ENCODE results near the gene KCNA4.
"Not testable (repeated sequence)": the region's sequence is repeated elsewhere in the genome, so short reads cannot be mapped to it uniquely, and the experiment has no call there.

Gene KCNA4

DNA sequence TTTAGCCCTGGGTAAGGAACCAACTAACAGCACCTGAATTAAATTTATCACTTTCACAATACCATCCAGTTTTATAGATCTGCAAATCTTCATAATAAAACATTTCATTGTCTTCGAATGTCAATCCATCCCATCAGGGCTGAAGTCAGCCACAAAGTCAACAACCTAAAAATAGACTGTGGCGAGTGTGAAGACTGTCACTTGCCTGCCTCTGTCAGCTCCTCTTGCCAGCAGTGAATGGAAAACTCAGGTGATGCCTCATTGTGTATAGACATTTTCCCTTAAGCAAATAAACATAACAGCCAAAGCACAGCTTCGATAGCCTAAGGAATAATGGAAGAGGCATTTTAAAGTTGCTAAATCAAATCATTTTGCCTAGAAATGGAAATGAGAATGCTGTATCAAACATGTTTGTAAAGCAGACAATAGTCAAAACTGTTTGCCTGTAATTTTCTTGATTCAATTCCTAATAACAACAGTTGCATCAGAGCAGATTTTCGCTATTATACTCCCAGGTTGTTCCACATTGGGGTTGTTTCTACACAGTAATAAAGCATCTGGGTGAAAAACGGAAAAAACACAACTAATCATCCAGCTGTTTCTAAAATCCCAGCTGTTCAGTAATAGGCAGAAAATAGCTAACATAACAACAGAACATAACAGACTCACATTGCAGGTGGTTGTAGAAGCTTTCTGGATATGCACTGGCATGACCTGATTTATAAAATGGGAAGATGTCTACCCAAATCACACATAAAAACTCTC, 15.7 kb downstream of the KCNA4 start:
- no peak for DNase-seq (ENCODE audit: low read depth)

DNA sequence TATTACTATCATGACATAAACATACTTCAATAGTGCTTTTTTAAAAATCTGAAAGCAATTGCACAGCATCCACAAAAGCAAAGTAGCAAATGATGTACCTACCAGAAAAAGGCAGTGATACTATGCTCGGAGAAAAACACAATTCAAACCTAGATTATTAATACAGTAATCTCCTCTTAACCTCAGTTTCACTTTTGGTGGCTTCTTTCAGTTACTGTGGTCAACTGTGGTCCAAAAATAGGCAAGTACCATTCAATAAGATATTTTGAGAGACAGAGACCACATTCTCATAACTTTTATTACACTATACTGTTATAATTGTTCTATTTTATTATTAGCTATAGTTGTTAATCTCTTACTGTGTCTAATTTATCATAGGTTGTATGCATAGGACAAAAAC, 20.8 kb downstream of the KCNA4 start:
- DNase-seq (ENCODE audit: low read depth), result no peak

DNA sequence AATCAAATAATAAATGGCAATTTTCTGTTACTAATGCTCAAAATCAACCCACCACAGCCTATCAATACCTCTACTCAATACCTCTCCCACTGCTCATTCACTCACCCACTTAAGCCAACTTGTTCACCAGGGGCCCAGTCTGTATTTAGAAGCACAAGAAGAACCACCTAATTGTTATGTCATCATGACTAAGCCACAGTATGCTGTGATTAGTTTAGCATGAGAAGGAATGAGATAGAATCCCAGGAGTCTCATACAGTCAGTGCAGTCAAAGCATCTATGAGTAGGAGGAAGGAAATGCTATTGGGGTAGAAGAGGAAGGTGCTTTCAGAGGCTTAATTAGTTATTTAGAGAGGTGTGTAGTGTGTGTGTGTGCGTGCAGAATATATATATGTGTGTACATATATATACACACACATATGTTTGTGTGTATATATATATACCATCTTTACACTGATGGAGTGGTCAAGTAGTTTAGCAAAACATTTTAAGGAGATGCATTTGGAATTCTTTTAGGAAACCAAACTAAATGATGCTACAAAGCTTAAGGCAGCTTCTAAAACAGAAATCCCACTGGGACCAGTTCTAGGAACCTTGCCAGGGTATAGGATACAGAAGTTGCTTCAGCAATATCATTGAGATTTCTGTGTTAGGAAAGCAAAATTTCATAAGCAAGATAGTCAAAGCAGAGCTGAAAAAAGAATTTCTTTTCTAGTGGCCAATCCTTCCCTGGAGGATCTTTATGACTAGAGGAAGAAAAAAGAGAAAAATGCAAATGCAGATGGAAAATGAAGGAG, 27.5 kb downstream of the KCNA4 start:
- DNase-seq (ENCODE audit: low read depth), result no peak

- DNase-seq (ENCODE audit: low read depth), result no peak
Measured at GRCh38 chr11:29985248-29985647, 31.6 kb downstream of the KCNA4 start.

DNA sequence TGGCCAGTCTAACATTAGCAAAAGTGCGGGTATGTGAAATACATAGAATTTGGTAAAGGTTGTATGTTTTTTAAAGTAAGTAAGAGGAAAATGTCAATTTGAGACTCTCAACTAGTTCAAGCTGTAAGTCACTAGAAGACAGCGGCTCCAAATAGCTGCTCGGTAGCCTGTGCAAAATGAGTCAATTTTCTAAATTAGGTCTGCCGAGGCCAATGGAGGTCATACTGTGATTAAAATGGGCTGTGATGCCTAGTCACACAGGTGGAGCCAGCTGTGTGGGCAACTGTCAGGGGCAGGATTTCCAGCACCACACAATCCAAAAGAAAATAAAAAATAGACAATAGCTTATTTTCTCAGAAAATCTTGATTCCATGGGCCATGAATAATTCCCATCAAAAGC, 32.3 kb downstream of the KCNA4 start:
- DNase-seq (ENCODE audit: low read depth), result no peak

DNA sequence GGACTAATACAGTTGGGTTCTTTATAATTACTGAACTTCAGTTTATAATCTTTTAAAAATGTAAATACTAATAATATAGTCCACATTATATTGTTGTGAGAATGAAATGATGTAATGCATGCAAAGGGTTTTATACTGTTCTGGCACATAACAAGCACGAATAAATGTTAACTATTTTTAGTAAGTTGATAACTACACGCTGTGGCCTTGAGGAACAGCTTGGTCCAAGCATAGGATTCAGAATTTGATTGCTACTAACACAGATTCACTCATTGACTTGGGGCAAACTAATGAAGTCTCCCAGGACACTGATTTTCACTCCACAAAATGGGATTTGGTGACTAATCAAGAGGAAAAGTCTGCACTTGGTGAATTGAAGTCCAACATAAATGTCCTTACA, 38.3 kb downstream of the KCNA4 start:
- no peak for DNase-seq (ENCODE audit: low read depth)

GRCh38 chr11:29975580-29975979, 41.2 kb downstream of the KCNA4 start:
- DNase-seq (ENCODE audit: low read depth), result not testable (repeated sequence)

- DNase-seq (ENCODE audit: low read depth), result no peak
Measured at GRCh38 chr11:29963796-29964195, 53.0 kb downstream of the KCNA4 start.

- DNase-seq (ENCODE audit: low read depth), result no peak
Measured at GRCh38 chr11:29963036-29963435, 53.8 kb downstream of the KCNA4 start.

- DNase-seq (ENCODE audit: low read depth), result no peak
Measured at GRCh38 chr11:29962243-29962642, 54.6 kb downstream of the KCNA4 start.
